ENCODE data around the gene TRIM75. TPM values are rescaled to one million over a fixed set of nuclear protein-coding genes. Genes with fewer than 3 reads are reported as not detected.

The TRIM75 gene
- polyA plus RNA-seq, 1 donor from 2014 or later: not detected

Small RNA genes lying within 50 kb of the gene (small RNA-seq; reads per million reads assigned to genes)
- 0 reads per million in 3 experiments for gene AC106872.12

Other genes with a start within 250 kb of the TRIM75 start
- gene APELA, start 176.7 kb upstream of the TRIM75 start, polyA plus RNA-seq: not detected in 2 replicates
- not detected in 2 replicates for gene TRIM61, start 76.2 kb upstream of the TRIM75 start, polyA plus RNA-seq
- not detected in 2 replicates for gene TRIM60, start 21.9 kb upstream of the TRIM75 start, polyA plus RNA-seq
- 8.0 and 10.5 TPM in 2 replicates for gene TMEM192, start 59.0 kb downstream of the TRIM75 start, polyA plus RNA-seq
- gene KLHL2, start 153.7 kb downstream of the TRIM75 start, polyA plus RNA-seq: 40.3 and 42.8 TPM in 2 replicates